ENCODE results near the gene STXBP6. TPM values are rescaled to one million over a fixed set of nuclear protein-coding genes. Genes with fewer than 3 reads are reported as not detected.
A peak's percentile ranks its signal among the peaks of the same experiment; 100 is the strongest.

Gene STXBP6
- total and polyA plus RNA-seq, 8 donors = 9.9 to 28.5 (median 23.2) TPM

- Histone ChIP-seq H3K9me3 (no peaks in the 10 kb centered on the region), H3K27ac (no peak overlapping the region), H3K4me3 (no peak overlapping the region), H3K4me1 (peaks cover 0 to 8% (median 6%) of the 10 kb centered on the region in 3 donors), H3K36me3 (no peaks in the 10 kb centered on the region), H3K27me3 (no peaks in the 10 kb centered on the region)
- TF ChIP-seq CTCF (IDR thresholded peaks at IDR 0.05) = no peak
- intact Hi-C loops (cut with DNase I) = no loop called here
- ATAC-seq = no peak
- WGBS, 2 donors = 51 to 59% methylated on average over 4 of the region's 4 CpGs
- DNase-seq = no peak
- FAIRE-seq = no peak
These were observed 218.3 kb downstream of the STXBP6 start for GRCh38 chr14:24831677-24832076.

- Histone ChIP-seq H3K4me1 (peaks cover 0 to 8% (median 6%) of the 10 kb centered on the region in 3 donors), H3K27me3 (no peaks in the 10 kb centered on the region), H3K27ac (no peak overlapping the region), H3K36me3 (no peaks in the 10 kb centered on the region), H3K9me3 (no peaks in the 10 kb centered on the region), H3K4me3 (no peak overlapping the region)
- peak in 1 of 4 donors; percentile 59 for ATAC-seq
- TF ChIP-seq CTCF (IDR thresholded peaks at IDR 0.05) = no peak
- intact Hi-C loops (cut with DNase I) = no loop called here
- DNase-seq = no peak
- WGBS, 2 donors = 31 to 39% methylated on average over 2 of the region's 2 CpGs
- FAIRE-seq = no peak
These were observed 220.1 kb downstream of the STXBP6 start for GRCh38 chr14:24829862-24830261.

GRCh38 chr14:24828486-24828885 lies 221.5 kb downstream of the STXBP6 start:
- FAIRE-seq = no peak
- intact Hi-C loops (cut with DNase I) = no loop called here
- WGBS, 2 donors = 81 to 92% methylated on average over 4 of the region's 4 CpGs
- Histone ChIP-seq H3K4me1 (peaks cover 0 to 8% (median 6%) of the 10 kb centered on the region in 3 donors), H3K9me3 (peaks cover 0 to 3% (median 0%) of the 10 kb centered on the region in 4 donors), H3K36me3 (no peaks in the 10 kb centered on the region), H3K27me3 (no peaks in the 10 kb centered on the region), H3K4me3 (no peak overlapping the region), H3K27ac (no peak overlapping the region)
- no peak for DNase-seq
- no peak for ATAC-seq
- no peak for TF ChIP-seq CTCF (IDR thresholded peaks at IDR 0.05)

GRCh38 chr14:24826390-24826789 lies 223.6 kb downstream of the STXBP6 start:
- H3K4me1 ChIP-seq = peaks cover 0 to 8% (median 6%) of the 10 kb centered on the region in 3 donors
- H3K36me3 ChIP-seq = no peaks in the 10 kb centered on the region
- H3K27me3 ChIP-seq = no peaks in the 10 kb centered on the region
- peaks cover 0 to 3% (median 0%) of the 10 kb centered on the region in 4 donors for H3K9me3 ChIP-seq
- H3K27ac ChIP-seq = no peak overlapping the region
- intact Hi-C loops (cut with DNase I) = no loop called here
- H3K4me3 ChIP-seq = no peak overlapping the region
- no peak for ATAC-seq
- FAIRE-seq = no peak
- DNase-seq = no peak
- 87 to 88% methylated on average over 5 of the region's 5 CpGs for WGBS, 2 donors
- TF ChIP-seq CTCF (IDR thresholded peaks at IDR 0.05) = no peak

GRCh38 chr14:24820616-24821015 lies 229.3 kb downstream of the STXBP6 start:
- FAIRE-seq (no peak), ATAC-seq (no peak), DNase-seq (no peak)
- Histone ChIP-seq H3K36me3 (no peaks in the 10 kb centered on the region), H3K9me3 (peaks cover 0 to 3% (median 0%) of the 10 kb centered on the region in 4 donors), H3K27me3 (no peaks in the 10 kb centered on the region), H3K27ac (no peak overlapping the region), H3K4me1 (peaks cover 17 to 37% (median 30%) of the 10 kb centered on the region in 3 donors), H3K4me3 (no peak overlapping the region)
- 62 to 67% methylated on average over 5 of the region's 5 CpGs for WGBS, 2 donors
- intact Hi-C loops (cut with DNase I) = no loop called here
- TF ChIP-seq CTCF (IDR thresholded peaks at IDR 0.05) = no peak

Data from pancreas (tissue), 10 donors.